Thoracic aorta (tissue), 2 donors: ENCODE measurements around the gene GPR17. TPM values are rescaled to one million over a fixed set of nuclear protein-coding genes. Genes with fewer than 3 reads are reported as not detected.

Experiments
- ATAC-seq: fragments of 150-250 bp; one replicate; pipeline ENCODE4 v1.8.0; 2017; ENCODE audit warnings: low read depth; ENCODE audit not compliant: insufficient number of reproducible peaks, low FRiP score
- DNase-seq: peaks from one replicate; pipeline ENCODE4 v3.0.0-alpha.2; 2020; ENCODE audit warnings: low spot score
- H3K27ac ChIP-seq, 2 donors: fragments of 200-600 bp; sonication (generic); 1 replicate in 1 of 2; 2 replicates in 1 of 2; pipeline ENCODE4 v1.5.1; 2016; ENCODE audit warnings: mild to moderate bottlenecking in 2 of 2, moderate library complexity in 2 of 2
- H3K27me3 ChIP-seq: fragments of 200-600 bp; sonication (generic); replicated peaks from 2 replicates; pipeline ENCODE4 v1.6.0; 2016; ENCODE audit warnings: mild to moderate bottlenecking; ENCODE audit not compliant: insufficient read depth
- H3K36me3 ChIP-seq: fragments of 200-600 bp; sonication (generic); one replicate; pipeline ENCODE4 v1.5.1; 2016
- H3K4me1 ChIP-seq, 2 donors: fragments of 200-600 bp; sonication (generic); 1 replicate in 1 of 2; 2 replicates in 1 of 2; pipeline versions ENCODE4 v1.5.1 to v1.6.0; 2016; ENCODE audit warnings: low read depth in 2 of 2, mild to moderate bottlenecking in 1 of 2; ENCODE audit not compliant: control insufficient read depth in 1 of 2
- H3K4me3 ChIP-seq: fragments of 200-600 bp; sonication (generic); 2 replicates; pipeline ENCODE4 v1.5.1; 2016; ENCODE audit warnings: mild to moderate bottlenecking
- H3K9me3 ChIP-seq: fragments of 200-600 bp; sonication (generic); 2 replicates; pipeline ENCODE4 v1.5.1; 2016
- total RNA-seq, 2 donors: library from RNA; depleted of rRNA; stranded (reverse); fragments of >200 nt; gene quantifications; one replicate each; pipeline versions ENCODE4 v1.1.0 to v1.2.3, GENCODE V29; 2016
- TF ChIP-seq, protein P1 (sequence below): fragments of 200-600 bp; sonication (generic); IDR thresholded peaks from one replicate; pipeline ENCODE4 v1.5.1; 2019; ENCODE audit warnings: antibody characterized with exemption

GPR17 gene
- total RNA-seq, 2 donors from 2014 or later, result not detected

DNA sequence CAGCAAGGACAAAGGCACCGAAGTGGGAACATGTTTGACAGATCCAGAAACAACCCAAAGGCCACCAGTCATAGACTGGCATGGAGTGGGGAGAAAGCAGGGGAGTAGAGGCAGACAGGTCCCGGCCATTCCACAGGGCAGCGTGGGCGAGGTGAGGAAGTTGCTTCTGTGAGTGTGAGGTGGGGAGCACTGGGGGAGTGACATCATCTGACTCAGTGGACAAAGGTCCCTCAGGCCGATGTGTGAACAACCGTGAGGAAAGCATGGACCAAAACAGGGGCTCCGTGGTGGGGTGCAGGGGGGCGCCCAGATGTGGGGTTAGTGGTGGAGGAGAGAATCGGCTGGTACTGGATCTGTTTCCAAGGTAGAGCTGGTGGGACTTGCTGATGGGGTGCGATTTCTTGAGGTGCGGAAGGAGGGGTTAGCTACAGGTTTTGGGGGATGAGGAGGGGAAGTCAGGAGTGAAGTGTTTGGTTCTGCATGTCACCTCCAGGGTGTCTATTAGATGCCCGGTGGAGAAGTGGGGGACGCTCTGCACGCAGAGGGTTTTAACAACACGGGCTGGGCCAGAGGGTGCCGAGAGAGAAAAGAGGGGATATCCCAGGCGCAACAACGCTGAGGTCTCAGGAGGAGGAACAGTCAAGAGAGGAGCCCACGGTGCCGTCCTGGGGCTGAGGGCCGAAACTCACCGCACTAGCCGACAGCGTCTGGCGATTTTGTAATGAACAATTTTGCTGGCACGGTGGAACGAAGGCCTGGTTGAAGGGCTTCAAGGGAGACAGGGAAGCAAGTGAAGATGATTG is 52.8 kb downstream of the GPR17 start:
- Histone ChIP-seq H3K36me3 (no peaks in the 10 kb centered on the region), H3K27ac (no peak overlapping the region), H3K4me3 (no peak overlapping the region), H3K9me3 (no peaks in the 10 kb centered on the region), H3K27me3 (no peaks in the 10 kb centered on the region), H3K4me1 (peaks cover 17 to 42% of the 10 kb centered on the region in 2 donors)
- DNase-seq, result no peak
- no peak for ATAC-seq
- TF ChIP-seq, protein P1, sequence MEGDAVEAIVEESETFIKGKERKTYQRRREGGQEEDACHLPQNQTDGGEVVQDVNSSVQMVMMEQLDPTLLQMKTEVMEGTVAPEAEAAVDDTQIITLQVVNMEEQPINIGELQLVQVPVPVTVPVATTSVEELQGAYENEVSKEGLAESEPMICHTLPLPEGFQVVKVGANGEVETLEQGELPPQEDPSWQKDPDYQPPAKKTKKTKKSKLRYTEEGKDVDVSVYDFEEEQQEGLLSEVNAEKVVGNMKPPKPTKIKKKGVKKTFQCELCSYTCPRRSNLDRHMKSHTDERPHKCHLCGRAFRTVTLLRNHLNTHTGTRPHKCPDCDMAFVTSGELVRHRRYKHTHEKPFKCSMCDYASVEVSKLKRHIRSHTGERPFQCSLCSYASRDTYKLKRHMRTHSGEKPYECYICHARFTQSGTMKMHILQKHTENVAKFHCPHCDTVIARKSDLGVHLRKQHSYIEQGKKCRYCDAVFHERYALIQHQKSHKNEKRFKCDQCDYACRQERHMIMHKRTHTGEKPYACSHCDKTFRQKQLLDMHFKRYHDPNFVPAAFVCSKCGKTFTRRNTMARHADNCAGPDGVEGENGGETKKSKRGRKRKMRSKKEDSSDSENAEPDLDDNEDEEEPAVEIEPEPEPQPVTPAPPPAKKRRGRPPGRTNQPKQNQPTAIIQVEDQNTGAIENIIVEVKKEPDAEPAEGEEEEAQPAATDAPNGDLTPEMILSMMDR, result no peak

DNA sequence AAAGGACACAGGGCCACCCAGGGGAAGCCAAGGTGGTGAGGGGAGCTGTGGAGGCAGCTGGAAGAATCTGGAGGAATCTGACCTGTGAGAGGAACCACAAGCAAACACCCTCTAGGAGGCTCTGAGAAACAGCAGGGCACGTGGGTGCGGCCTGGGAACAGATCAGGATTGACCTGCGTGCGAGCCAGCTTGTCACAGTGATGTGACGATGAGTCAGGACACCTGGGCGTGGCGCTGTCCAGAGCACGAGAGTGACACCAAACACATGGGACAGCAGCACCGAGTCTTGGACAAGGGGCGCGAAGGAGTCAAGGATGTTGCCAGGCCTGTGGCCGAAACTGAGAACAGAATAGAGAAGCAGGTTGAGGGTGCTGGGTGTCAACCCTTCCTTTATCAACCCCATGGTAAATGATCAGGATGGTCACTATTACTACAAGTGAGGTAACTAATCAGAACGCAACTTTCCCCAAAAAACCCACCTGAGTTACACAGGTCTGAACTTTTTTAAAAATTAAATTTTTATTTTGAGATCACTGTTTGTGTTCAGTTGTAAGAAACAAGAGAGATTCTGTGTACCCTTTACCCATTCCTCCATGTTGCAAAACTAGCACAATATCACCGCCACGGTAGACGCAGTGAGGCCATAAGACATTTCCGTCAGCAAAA is 54.7 kb downstream of the GPR17 start:
- H3K4me1 ChIP-seq, result peaks cover 25 to 48% of the 10 kb centered on the region in 2 donors
- DNase-seq (no peak), ATAC-seq (peak; percentile 6)
- TF ChIP-seq, protein P1, result no peak
- peak overlapping the region; percentile 84 for H3K4me3 ChIP-seq
- no peaks in the 10 kb centered on the region for H3K36me3 ChIP-seq
- no peaks in the 10 kb centered on the region for H3K27me3 ChIP-seq
- H3K9me3 ChIP-seq, result no peaks in the 10 kb centered on the region
- H3K27ac ChIP-seq, result peak overlapping the region; percentile 85 to 96

DNA sequence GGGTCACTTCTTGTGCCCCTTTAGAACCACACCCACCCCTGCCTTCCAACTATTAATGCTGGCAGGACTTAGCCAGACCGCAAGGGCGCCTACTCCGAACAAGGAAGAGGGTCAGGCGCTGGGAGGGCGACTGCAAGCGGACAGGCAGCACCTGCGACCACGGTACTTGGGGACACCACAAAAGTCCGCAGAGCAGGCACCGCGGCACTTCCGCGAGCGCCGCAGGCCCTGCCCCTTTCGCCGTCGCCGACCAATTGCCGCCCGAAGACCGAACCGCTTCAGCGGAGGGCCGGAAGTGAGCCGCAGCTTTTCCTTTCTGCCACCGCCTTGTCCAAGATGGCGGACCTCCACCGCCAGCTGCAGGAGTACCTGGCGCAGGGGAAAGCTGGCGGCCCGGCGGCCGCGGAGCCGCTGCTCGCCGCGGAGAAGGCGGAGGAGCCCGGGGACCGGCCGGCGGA is 55.3 kb downstream of the GPR17 start, which contains the start of gene SFT2D3:
Gene SFT2D3, plus strand, starts transcription at position 305 of the 458 bp plus-strand sequence. Its CDS starts 32 bp downstream, at position 337.
- Histone ChIP-seq H3K36me3 (no peaks in the 10 kb centered on the region), H3K9me3 (no peaks in the 10 kb centered on the region), H3K27ac (peak within 1 kb of the TSS; percentile 85 to 96), H3K4me3 (peak within 1 kb of the TSS; percentile 84), H3K4me1 (peaks cover 25 to 51% of the 10 kb centered on the region in 2 donors), H3K27me3 (no peaks in the 10 kb centered on the region)
- TF ChIP-seq, protein P1, result no peak
- peak; percentile 54 for DNase-seq
- ATAC-seq, result peak; percentile 74

DNA sequence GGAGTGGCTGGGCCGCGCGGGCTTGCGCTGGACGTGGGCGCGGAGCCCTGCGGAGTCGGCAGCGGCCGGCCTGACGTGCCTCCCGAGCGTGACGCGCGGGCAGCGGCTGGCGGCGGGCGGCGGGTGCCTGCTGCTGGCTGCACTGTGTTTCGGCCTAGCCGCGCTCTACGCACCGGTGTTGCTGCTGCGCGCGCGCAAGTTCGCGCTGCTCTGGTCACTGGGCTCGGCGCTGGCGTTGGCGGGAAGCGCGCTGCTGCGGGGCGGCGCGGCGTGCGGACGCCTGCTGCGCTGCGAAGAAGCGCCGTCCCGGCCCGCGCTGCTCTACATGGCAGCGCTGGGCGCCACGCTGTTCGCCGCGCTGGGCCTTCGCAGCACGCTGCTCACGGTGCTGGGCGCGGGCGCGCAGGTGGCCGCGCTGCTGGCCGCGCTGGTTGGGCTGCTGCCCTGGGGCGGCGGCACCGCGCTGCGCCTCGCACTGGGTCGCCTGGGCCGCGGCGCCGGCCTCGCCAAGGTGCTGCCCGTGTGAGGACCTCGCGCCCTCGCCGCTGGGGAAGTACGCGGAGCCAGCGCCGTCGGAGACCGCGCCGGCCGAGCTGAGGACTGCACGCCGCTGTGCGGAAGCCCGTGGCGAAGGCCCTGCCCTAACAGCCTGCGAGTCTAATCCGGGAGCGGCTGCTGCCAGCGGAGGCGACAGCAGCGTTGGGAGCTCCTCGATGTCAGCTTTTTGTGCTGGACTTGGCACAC is 55.9 kb downstream of the GPR17 start:
- peak; percentile 42 for ATAC-seq
- Histone ChIP-seq H3K27ac (peak overlapping the region; percentile 85 to 96), H3K4me3 (peak overlapping the region; percentile 84), H3K9me3 (no peaks in the 10 kb centered on the region), H3K4me1 (peaks cover 25 to 50% of the 10 kb centered on the region in 2 donors), H3K36me3 (no peaks in the 10 kb centered on the region), H3K27me3 (no peaks in the 10 kb centered on the region)
- no peak for DNase-seq
- TF ChIP-seq, protein P1, result peak; percentile 49

Other genes starting within 250 kb of the GPR17 start
- not detected for gene PROC, start 227.7 kb upstream of the GPR17 start, total RNA-seq
- 10 to 100 TPM; 43.2 to 54.0 TPM for gene IWS1, start 119.7 kb upstream of the GPR17 start, total RNA-seq
- under 1 TPM; 0.14 to 0.78 TPM for gene MYO7B, start 110.5 kb upstream of the GPR17 start, total RNA-seq
- gene LIMS2, start 29.4 kb downstream of the GPR17 start, total RNA-seq, result 100 to 1,000 TPM; 177 to 246 TPM
- gene SFT2D3, start 55.3 kb downstream of the GPR17 start, total RNA-seq, result 1 to 10 TPM; 7.1 to 9.5 TPM
- gene WDR33, start 165.0 kb downstream of the GPR17 start, total RNA-seq, result 10 to 100 TPM; 34.9 to 55.6 TPM
- 10 to 100 TPM in 1 of 2 donors, 1 to 10 TPM in 1; 4.6 to 17.0 TPM for gene POLR2D, start 212.0 kb downstream of the GPR17 start, total RNA-seq
- gene AMMECR1L, start 239.8 kb downstream of the GPR17 start, total RNA-seq, result 10 to 100 TPM in 1 of 2 donors, 1 to 10 TPM in 1; 6.6 to 18.6 TPM